ENCODE measurements around the gene EDN2.

The EDN2 gene

DNA sequence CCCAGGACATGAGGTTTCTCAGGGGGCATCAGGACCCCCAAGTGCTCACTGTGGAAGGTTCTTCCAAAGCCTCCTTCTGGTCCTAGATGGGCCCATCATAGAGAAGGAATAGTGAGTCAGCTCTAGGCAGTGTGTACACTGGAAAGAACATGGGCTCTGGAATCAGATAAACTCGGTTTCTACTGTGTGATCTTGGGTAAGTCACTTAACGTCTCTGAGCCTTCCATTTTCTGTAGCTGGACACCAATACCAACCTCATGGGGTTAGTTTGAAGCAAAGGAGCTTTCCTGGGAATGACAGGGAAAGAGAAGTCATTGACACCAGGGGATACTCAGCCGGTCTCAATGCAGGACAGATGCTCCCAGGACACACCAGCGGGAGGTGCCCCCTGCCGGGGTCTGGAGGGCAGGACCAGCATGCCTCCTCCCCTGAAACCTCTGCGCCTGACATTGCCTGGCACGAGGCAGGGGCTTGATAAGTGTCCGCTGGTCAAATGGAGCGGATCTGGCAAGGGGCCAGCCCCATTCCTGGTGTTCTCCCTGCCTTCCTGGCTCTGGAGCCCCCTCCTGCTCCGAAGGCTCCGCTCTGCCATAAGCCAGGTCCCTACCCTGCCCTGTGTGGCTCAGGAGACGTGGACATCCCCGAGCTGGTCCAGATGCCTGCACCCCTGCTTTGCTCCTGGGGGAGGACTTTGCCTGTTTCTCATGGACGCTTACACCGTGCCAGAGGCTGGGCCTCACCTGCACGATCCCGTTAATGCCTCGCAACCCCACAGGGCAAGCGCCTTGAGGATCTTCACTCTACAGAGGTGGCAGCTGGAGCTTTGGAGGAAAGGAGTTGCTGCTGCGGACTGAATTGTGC lies 52.8 kb downstream of the EDN2 start:
- Histone ChIP-seq H3F3A (ENCODE audit: low read depth) (no peaks in the 10 kb centered on the region), H3K9ac (ENCODE audit: low read depth, low read length, poor library complexity, severe bottlenecking) (no peak overlapping the region), H2AFZ (ENCODE audit: low read length) (no peak overlapping the region), H3K4me2 (ENCODE audit: low read depth, low read length, poor library complexity, severe bottlenecking) (no peak overlapping the region), H4K20me1 (ENCODE audit: insufficient read depth, low read length, poor library complexity, severe bottlenecking) (no peaks in the 10 kb centered on the region), H3K9me3 (ENCODE audit: insufficient read depth, low read depth, low read length) (no peaks in the 10 kb centered on the region), H3K27me3 (ENCODE audit: insufficient read depth, low read length, poor library complexity, severe bottlenecking) (no peaks in the 10 kb centered on the region), H3K9me2 (replicated peaks; ENCODE audit: low read depth, low read length) (no peaks in the 10 kb centered on the region), H3K4me1 (ENCODE audit: insufficient read depth, low read length, poor library complexity, severe bottlenecking) (no peaks in the 10 kb centered on the region), H3K79me2 (ENCODE audit: insufficient read depth, low read length) (no peaks in the 10 kb centered on the region), H3K36me3 (ENCODE audit: insufficient read depth, low read length) (no peaks in the 10 kb centered on the region), H3K4me3 (ENCODE audit: low read length, poor library complexity, severe bottlenecking) (no peak overlapping the region)
- no peak for TF ChIP-seq EZH2phosphoT487 (IDR thresholded peaks at IDR 0.05; ENCODE audit: borderline replicate concordance)
- TF ChIP-seq, protein P1, sequence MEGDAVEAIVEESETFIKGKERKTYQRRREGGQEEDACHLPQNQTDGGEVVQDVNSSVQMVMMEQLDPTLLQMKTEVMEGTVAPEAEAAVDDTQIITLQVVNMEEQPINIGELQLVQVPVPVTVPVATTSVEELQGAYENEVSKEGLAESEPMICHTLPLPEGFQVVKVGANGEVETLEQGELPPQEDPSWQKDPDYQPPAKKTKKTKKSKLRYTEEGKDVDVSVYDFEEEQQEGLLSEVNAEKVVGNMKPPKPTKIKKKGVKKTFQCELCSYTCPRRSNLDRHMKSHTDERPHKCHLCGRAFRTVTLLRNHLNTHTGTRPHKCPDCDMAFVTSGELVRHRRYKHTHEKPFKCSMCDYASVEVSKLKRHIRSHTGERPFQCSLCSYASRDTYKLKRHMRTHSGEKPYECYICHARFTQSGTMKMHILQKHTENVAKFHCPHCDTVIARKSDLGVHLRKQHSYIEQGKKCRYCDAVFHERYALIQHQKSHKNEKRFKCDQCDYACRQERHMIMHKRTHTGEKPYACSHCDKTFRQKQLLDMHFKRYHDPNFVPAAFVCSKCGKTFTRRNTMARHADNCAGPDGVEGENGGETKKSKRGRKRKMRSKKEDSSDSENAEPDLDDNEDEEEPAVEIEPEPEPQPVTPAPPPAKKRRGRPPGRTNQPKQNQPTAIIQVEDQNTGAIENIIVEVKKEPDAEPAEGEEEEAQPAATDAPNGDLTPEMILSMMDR (conservative IDR thresholded peaks at IDR 0.05; ENCODE audit: low read length): no peak

DNA sequence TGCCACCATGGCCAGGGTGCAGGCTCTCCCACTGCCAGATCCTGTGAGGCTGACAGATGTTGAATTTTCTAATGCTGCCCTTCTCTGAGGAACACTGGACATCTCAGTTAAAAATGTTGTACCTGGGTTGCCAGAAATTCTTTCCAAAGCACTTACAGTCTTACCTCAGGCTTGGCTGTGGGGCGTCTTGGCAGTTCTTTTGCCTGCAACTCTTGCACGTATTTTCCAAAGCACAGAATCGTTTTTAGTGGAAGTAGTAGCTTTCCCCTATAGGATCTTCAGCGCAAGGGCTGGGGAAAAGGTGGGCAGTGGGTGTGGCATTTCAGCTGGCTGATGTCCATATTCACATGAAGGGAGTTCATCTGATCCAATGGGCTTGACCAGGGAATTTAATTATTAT lies 53.9 kb downstream of the EDN2 start:
- Histone ChIP-seq H3K4me2 (ENCODE audit: low read depth, low read length, poor library complexity, severe bottlenecking) (no peak overlapping the region), H3K9me2 (replicated peaks; ENCODE audit: low read depth, low read length) (no peaks in the 10 kb centered on the region), H3K9me3 (ENCODE audit: insufficient read depth, low read depth, low read length) (no peaks in the 10 kb centered on the region), H3F3A (ENCODE audit: low read depth) (no peaks in the 10 kb centered on the region), H3K9ac (ENCODE audit: low read depth, low read length, poor library complexity, severe bottlenecking) (no peak overlapping the region), H3K4me3 (ENCODE audit: low read length, poor library complexity, severe bottlenecking) (no peak overlapping the region), H3K79me2 (ENCODE audit: insufficient read depth, low read length) (no peaks in the 10 kb centered on the region), H3K27me3 (ENCODE audit: insufficient read depth, low read length, poor library complexity, severe bottlenecking) (no peaks in the 10 kb centered on the region), H4K20me1 (ENCODE audit: insufficient read depth, low read length, poor library complexity, severe bottlenecking) (no peaks in the 10 kb centered on the region), H3K4me1 (ENCODE audit: insufficient read depth, low read length, poor library complexity, severe bottlenecking) (no peaks in the 10 kb centered on the region), H2AFZ (ENCODE audit: low read length) (no peak overlapping the region), H3K36me3 (ENCODE audit: insufficient read depth, low read length) (no peaks in the 10 kb centered on the region)
- TF ChIP-seq, protein P1 (conservative IDR thresholded peaks at IDR 0.05; ENCODE audit: low read length): no peak
- no peak for TF ChIP-seq EZH2phosphoT487 (IDR thresholded peaks at IDR 0.05; ENCODE audit: borderline replicate concordance)

DNA sequence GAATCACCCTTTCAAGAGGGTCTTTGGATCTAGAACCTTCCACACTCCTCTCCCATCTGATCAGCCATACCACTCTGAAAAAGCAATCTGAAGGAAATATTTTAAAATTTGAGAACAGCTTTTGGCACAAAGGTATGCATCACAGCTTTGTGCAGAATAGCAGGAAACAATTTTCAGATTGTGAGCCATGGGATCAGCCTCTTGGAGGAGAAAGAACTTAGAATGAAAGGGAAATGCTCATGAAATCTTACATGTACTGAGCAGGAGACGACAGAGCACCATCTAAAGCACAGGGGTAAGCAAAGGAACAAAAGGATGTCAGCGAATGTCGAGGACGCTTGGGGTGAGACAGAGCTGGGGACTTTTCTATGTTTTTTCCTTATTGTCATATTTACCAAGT lies 54.4 kb downstream of the EDN2 start:
- H3F3A ChIP-seq (ENCODE audit: low read depth): no peaks in the 10 kb centered on the region
- H3K79me2 ChIP-seq (ENCODE audit: insufficient read depth, low read length): no peaks in the 10 kb centered on the region
- no peaks in the 10 kb centered on the region for H3K27me3 ChIP-seq (ENCODE audit: insufficient read depth, low read length, poor library complexity, severe bottlenecking)
- no peaks in the 10 kb centered on the region for H3K9me3 ChIP-seq (ENCODE audit: insufficient read depth, low read depth, low read length)
- no peak overlapping the region for H3K9ac ChIP-seq (ENCODE audit: low read depth, low read length, poor library complexity, severe bottlenecking)
- TF ChIP-seq, protein P1 (conservative IDR thresholded peaks at IDR 0.05; ENCODE audit: low read length): no peak
- no peak for TF ChIP-seq EZH2phosphoT487 (IDR thresholded peaks at IDR 0.05; ENCODE audit: borderline replicate concordance)
- H3K4me3 ChIP-seq (ENCODE audit: low read length, poor library complexity, severe bottlenecking): no peak overlapping the region
- H4K20me1 ChIP-seq (ENCODE audit: insufficient read depth, low read length, poor library complexity, severe bottlenecking): no peaks in the 10 kb centered on the region
- no peaks in the 10 kb centered on the region for H3K4me1 ChIP-seq (ENCODE audit: insufficient read depth, low read length, poor library complexity, severe bottlenecking)
- H3K9me2 ChIP-seq (replicated peaks; ENCODE audit: low read depth, low read length): no peaks in the 10 kb centered on the region
- H2AFZ ChIP-seq (ENCODE audit: low read length): no peak overlapping the region
- no peaks in the 10 kb centered on the region for H3K36me3 ChIP-seq (ENCODE audit: insufficient read depth, low read length)
- H3K4me2 ChIP-seq (ENCODE audit: low read depth, low read length, poor library complexity, severe bottlenecking): no peak overlapping the region
